ENCODE results near the gene CDC42BPB.

GRCh38 chr14:102994689-102995088 lies 62.7 kb downstream of the CDC42BPB start:
- TF ChIP-seq, protein P1, sequence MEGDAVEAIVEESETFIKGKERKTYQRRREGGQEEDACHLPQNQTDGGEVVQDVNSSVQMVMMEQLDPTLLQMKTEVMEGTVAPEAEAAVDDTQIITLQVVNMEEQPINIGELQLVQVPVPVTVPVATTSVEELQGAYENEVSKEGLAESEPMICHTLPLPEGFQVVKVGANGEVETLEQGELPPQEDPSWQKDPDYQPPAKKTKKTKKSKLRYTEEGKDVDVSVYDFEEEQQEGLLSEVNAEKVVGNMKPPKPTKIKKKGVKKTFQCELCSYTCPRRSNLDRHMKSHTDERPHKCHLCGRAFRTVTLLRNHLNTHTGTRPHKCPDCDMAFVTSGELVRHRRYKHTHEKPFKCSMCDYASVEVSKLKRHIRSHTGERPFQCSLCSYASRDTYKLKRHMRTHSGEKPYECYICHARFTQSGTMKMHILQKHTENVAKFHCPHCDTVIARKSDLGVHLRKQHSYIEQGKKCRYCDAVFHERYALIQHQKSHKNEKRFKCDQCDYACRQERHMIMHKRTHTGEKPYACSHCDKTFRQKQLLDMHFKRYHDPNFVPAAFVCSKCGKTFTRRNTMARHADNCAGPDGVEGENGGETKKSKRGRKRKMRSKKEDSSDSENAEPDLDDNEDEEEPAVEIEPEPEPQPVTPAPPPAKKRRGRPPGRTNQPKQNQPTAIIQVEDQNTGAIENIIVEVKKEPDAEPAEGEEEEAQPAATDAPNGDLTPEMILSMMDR (IDR thresholded peaks at IDR 0.05; ENCODE audit: low read depth, low read length) = no peak
- no peak for TF ChIP-seq POLR2A (IDR thresholded peaks at IDR 0.05; ENCODE audit: extremely low read depth, insufficient read length)
